K562 treated with DMSO at 1 percent for 4 hours (cell line): ENCODE results near the gene NTN5. TPM values are rescaled to one million over a fixed set of nuclear protein-coding genes. Genes with fewer than 3 reads are reported as not detected.

Experiments used
- total RNA-seq: library from RNA; unstranded; fragments of 300-600 nt; gene quantifications from 2 replicates; pipeline ENCODE4 v1.2.3, GENCODE V29; 2022; ENCODE audit not compliant: insufficient read depth

The NTN5 gene
- total RNA-seq, result 0.33 TPM in 1 of 2 replicates, not detected in the other

GRCh38 chr19:48672994-48673393 lies at the start of gene NTN5:
TSS of gene NTN5 (minus strand) at chr19:48673017. CDS start at chr19:48670986, 2,031 bp downstream.

GRCh38 chr19:48719263-48720171 lies 46.7 kb upstream of the NTN5 start, which contains the start of gene MAMSTR:
TSS of gene MAMSTR (minus strand) at chr19:48719725. CDS start at chr19:48719031, 694 bp downstream.

GRCh38 chr19:48695743-48696352 lies 23.0 kb upstream of the NTN5 start, which contains the start of gene FUT2:
TSS of gene FUT2 (plus strand) at chr19:48695971. CDS start at chr19:48702957, 6,986 bp downstream.

GRCh38 chr19:48646001-48646721 lies 26.7 kb downstream of the NTN5 start, which contains the start of gene CA11:
TSS of gene CA11 (minus strand) at chr19:48646187. CDS start at chr19:48645632, 555 bp downstream.

GRCh38 chr19:48636859-48637448 lies 35.9 kb downstream of the NTN5 start, which contains the start of gene DBP:
TSS of gene DBP (minus strand) at chr19:48637379. CDS start at chr19:48636994, 385 bp downstream.

GRCh38 chr19:48618916-48619691 lies 53.7 kb downstream of the NTN5 start, which contains the start of the genes RPL18 and SPHK2:
TSS of gene RPL18 (minus strand) at chr19:48619178. CDS start at chr19:48619143, 35 bp downstream.
TSS of gene SPHK2 (plus strand) at chr19:48619506. CDS start at chr19:48620515, 1,009 bp downstream.

GRCh38 chr19:48614436-48615230 lies 58.2 kb downstream of the NTN5 start, which contains the start of gene FAM83E:
TSS of gene FAM83E (minus strand) at chr19:48615076. CDS start at chr19:48613372, 1,704 bp downstream.

Other genes with a start within 250 kb of the NTN5 start
- 15.5 and 16.7 TPM in 2 replicates for gene GRWD1, start 227.0 kb downstream of the NTN5 start, total RNA-seq
- gene KCNJ14, start 217.4 kb downstream of the NTN5 start, total RNA-seq, result 2.5 and 3.5 TPM in 2 replicates
- 33.0 and 35.3 TPM in 2 replicates for gene CYTH2, start 203.6 kb downstream of the NTN5 start, total RNA-seq
- 7.2 and 8.2 TPM in 2 replicates for gene LMTK3, start 161.2 kb downstream of the NTN5 start, total RNA-seq
- 1.7 and 1.9 TPM in 2 replicates for gene SULT2B1, start 120.8 kb downstream of the NTN5 start, total RNA-seq
- not detected in 2 replicates for gene SPACA4, start 66.3 kb downstream of the NTN5 start, total RNA-seq
- 1.7 and 2.8 TPM in 2 replicates for gene FAM83E, start 57.9 kb downstream of the NTN5 start, total RNA-seq
- gene RPL18, start 53.8 kb downstream of the NTN5 start, total RNA-seq, result 5,295 and 5,517 TPM in 2 replicates
- 3.9 and 7.1 TPM in 2 replicates for gene SPHK2, start 53.5 kb downstream of the NTN5 start, total RNA-seq
- gene DBP, start 35.6 kb downstream of the NTN5 start, total RNA-seq, result 18.9 and 23.5 TPM in 2 replicates
- 10.3 and 27.1 TPM in 2 replicates for gene CA11, start 26.8 kb downstream of the NTN5 start, total RNA-seq
- gene FUT2, start 23.0 kb upstream of the NTN5 start, total RNA-seq, result not detected in 2 replicates
- 0.73 TPM in 1 of 2 replicates, not detected in the other for gene MAMSTR, start 46.7 kb upstream of the NTN5 start, total RNA-seq
- 6.5 and 7.8 TPM in 2 replicates for gene RASIP1, start 67.6 kb upstream of the NTN5 start, total RNA-seq
- 0.50 TPM in 1 of 2 replicates, not detected in the other for gene IZUMO1, start 73.9 kb upstream of the NTN5 start, total RNA-seq
- 4.8 and 13.9 TPM in 2 replicates for gene FUT1, start 79.6 kb upstream of the NTN5 start, total RNA-seq
- not detected in 2 replicates for gene FGF21, start 82.5 kb upstream of the NTN5 start, total RNA-seq
- gene BCAT2, start 138.0 kb upstream of the NTN5 start, total RNA-seq, result 68.9 and 69.1 TPM in 2 replicates
- gene HSD17B14, start 163.5 kb upstream of the NTN5 start, total RNA-seq, result not detected in 2 replicates
- 17.1 and 25.9 TPM in 2 replicates for gene PLEKHA4, start 195.6 kb upstream of the NTN5 start, total RNA-seq
- 85.0 and 106 TPM in 2 replicates for gene PPP1R15A, start 199.4 kb upstream of the NTN5 start, total RNA-seq
- gene TULP2, start 225.7 kb upstream of the NTN5 start, total RNA-seq, result not detected in 2 replicates
- gene NUCB1, start 227.3 kb upstream of the NTN5 start, total RNA-seq, result 279 and 316 TPM in 2 replicates